IPS-15b (cell line): ENCODE results near the gene P2RY6.

ENCODE experiments used
- H3K27me3 ChIP-seq: one replicate; pipeline ENCODE4 v1.6.1; 2013; ENCODE audit warnings: low read length; ENCODE audit not compliant: control insufficient read depth, insufficient read depth
- H3K36me3 ChIP-seq: one replicate; pipeline ENCODE4 v1.6.1; 2013; ENCODE audit warnings: low read length; ENCODE audit not compliant: control insufficient read depth, insufficient read depth
- H3K4me1 ChIP-seq: one replicate; pipeline ENCODE4 v1.6.1; 2013; ENCODE audit warnings: mild to moderate bottlenecking, low read length; ENCODE audit not compliant: control insufficient read depth, insufficient read depth
- H3K4me3 ChIP-seq: one replicate; pipeline ENCODE4 v1.5.1; 2013; ENCODE audit warnings: low read depth, low read length
- H3K9ac ChIP-seq: one replicate; pipeline ENCODE4 v1.6.1; 2013; ENCODE audit warnings: low read depth, mild to moderate bottlenecking, low read length
- H3K9me3 ChIP-seq: one replicate; pipeline ENCODE4 v1.6.1; 2013; ENCODE audit warnings: mild to moderate bottlenecking, low read length; ENCODE audit not compliant: control insufficient read depth, insufficient read depth

Gene P2RY6

GRCh38 chr11:73331138-73331916 lies 59.2 kb downstream of the P2RY6 start:
- Histone ChIP-seq H3K4me1 (peaks cover 19% of the 10 kb centered on the region), H3K4me3 (peak overlapping the region; percentile 18), H3K36me3 (no peaks in the 10 kb centered on the region), H3K9ac (no peak overlapping the region), H3K27me3 (peaks cover 38% of the 10 kb centered on the region), H3K9me3 (no peaks in the 10 kb centered on the region)

GRCh38 chr11:73333173-73333572 lies 61.0 kb downstream of the P2RY6 start:
- no peaks in the 10 kb centered on the region for H3K9me3 ChIP-seq
- H3K9ac ChIP-seq = no peak overlapping the region
- H3K27me3 ChIP-seq = peaks cover 35% of the 10 kb centered on the region
- H3K4me3 ChIP-seq = no peak overlapping the region
- peaks cover 19% of the 10 kb centered on the region for H3K4me1 ChIP-seq
- no peaks in the 10 kb centered on the region for H3K36me3 ChIP-seq

- Histone ChIP-seq H3K36me3 (no peaks in the 10 kb centered on the region), H3K27me3 (peaks cover 32% of the 10 kb centered on the region), H3K4me3 (no peak overlapping the region), H3K9ac (no peak overlapping the region), H3K9me3 (no peaks in the 10 kb centered on the region), H3K4me1 (peaks cover 19% of the 10 kb centered on the region)
Measured at GRCh38 chr11:73333640-73334383, 61.7 kb downstream of the P2RY6 start.

GRCh38 chr11:73334384-73335203 lies 62.5 kb downstream of the P2RY6 start:
- Histone ChIP-seq H3K9me3 (no peaks in the 10 kb centered on the region), H3K4me1 (peaks cover 19% of the 10 kb centered on the region), H3K27me3 (peaks cover 32% of the 10 kb centered on the region), H3K36me3 (no peaks in the 10 kb centered on the region), H3K9ac (no peak overlapping the region), H3K4me3 (no peak overlapping the region)

- Histone ChIP-seq H3K27me3 (peaks cover 34% of the 10 kb centered on the region), H3K9ac (no peak overlapping the region), H3K9me3 (no peaks in the 10 kb centered on the region), H3K4me1 (peaks cover 19% of the 10 kb centered on the region), H3K36me3 (no peaks in the 10 kb centered on the region), H3K4me3 (no peak overlapping the region)
Measured at GRCh38 chr11:73335204-73335923, 63.2 kb downstream of the P2RY6 start.

- no peak overlapping the region for H3K9ac ChIP-seq
- no peak overlapping the region for H3K4me3 ChIP-seq
- H3K4me1 ChIP-seq = peaks cover 5% of the 10 kb centered on the region
- H3K36me3 ChIP-seq = no peaks in the 10 kb centered on the region
- peaks cover 46% of the 10 kb centered on the region for H3K27me3 ChIP-seq
- no peaks in the 10 kb centered on the region for H3K9me3 ChIP-seq
Measured at GRCh38 chr11:73337846-73338245, 65.7 kb downstream of the P2RY6 start.

- Histone ChIP-seq H3K27me3 (peaks cover 42% of the 10 kb centered on the region), H3K4me1 (peaks cover under 1% of the 10 kb centered on the region), H3K9ac (no peak overlapping the region), H3K36me3 (no peaks in the 10 kb centered on the region), H3K4me3 (no peak overlapping the region), H3K9me3 (no peaks in the 10 kb centered on the region)
Measured at GRCh38 chr11:73338279-73338678, 66.1 kb downstream of the P2RY6 start.

- Histone ChIP-seq H3K9me3 (no peaks in the 10 kb centered on the region), H3K4me1 (peaks cover 4% of the 10 kb centered on the region), H3K4me3 (no peak overlapping the region), H3K36me3 (no peaks in the 10 kb centered on the region), H3K9ac (no peak overlapping the region), H3K27me3 (peaks cover 27% of the 10 kb centered on the region)
Measured at GRCh38 chr11:73340164-73340563, 68.0 kb downstream of the P2RY6 start.

- Histone ChIP-seq H3K4me1 (peaks cover 4% of the 10 kb centered on the region), H3K4me3 (peak overlapping the region; percentile 47), H3K9ac (no peak overlapping the region)
Measured at GRCh38 chr11:73342633-73343032, 70.5 kb downstream of the P2RY6 start.

GRCh38 chr11:73343076-73343873 lies 71.1 kb downstream of the P2RY6 start:
- no peak overlapping the region for H3K9ac ChIP-seq
- peak overlapping the region; percentile 37 for H3K4me3 ChIP-seq

More at GRCh38 chr11:73342633-73343032, 70.5 kb downstream of the P2RY6 start:
- peaks cover 25% of the 10 kb centered on the region for H3K27me3 ChIP-seq
- H3K9me3 ChIP-seq = no peaks in the 10 kb centered on the region
- no peaks in the 10 kb centered on the region for H3K36me3 ChIP-seq

More at GRCh38 chr11:73343076-73343873, 71.1 kb downstream of the P2RY6 start:
- Histone ChIP-seq H3K4me1 (peaks cover 4% of the 10 kb centered on the region), H3K27me3 (peaks cover 25% of the 10 kb centered on the region), H3K9me3 (no peaks in the 10 kb centered on the region), H3K36me3 (no peaks in the 10 kb centered on the region)
